GM18498 (cell line): ENCODE measurements around the gene PPOX.
A peak's percentile ranks its signal among the peaks of the same experiment; 100 is the strongest.

Source experiments
- ATAC-seq: cut with Tn5 transposase; IDR thresholded peaks from one replicate; pipeline ENCODE4 v1.9.1; 2021; ENCODE audit warnings: mild to moderate bottlenecking, moderate library complexity; ENCODE audit not compliant: unreplicated experiment

Gene PPOX

GRCh38 chr1:161175771-161176453 lies 9.7 kb downstream of the PPOX start:
- no peak for ATAC-seq

- ATAC-seq: no peak
Measured at GRCh38 chr1:161176468-161177111, 10.4 kb downstream of the PPOX start.

GRCh38 chr1:161177112-161177935 lies 11.1 kb downstream of the PPOX start, which contains the start of gene B4GALT3:
B4GALT3 (minus strand) TSS chr1:161177507; CDS start chr1:161176060, 1,447 bp downstream.
- ATAC-seq: peak; percentile 82

- ATAC-seq: no peak
Measured at GRCh38 chr1:161177936-161178244, 11.7 kb downstream of the PPOX start.

GRCh38 chr1:161179698-161180097 lies 13.5 kb downstream of the PPOX start:
- no peak for ATAC-seq

GRCh38 chr1:161180639-161181038 lies 14.4 kb downstream of the PPOX start:
- ATAC-seq: no peak

GRCh38 chr1:161182214-161182613 lies 16.0 kb downstream of the PPOX start:
- ATAC-seq: peak; percentile 44

GRCh38 chr1:161185282-161185682 lies 19.1 kb downstream of the PPOX start:
- peak; percentile 64 for ATAC-seq

- ATAC-seq: peak; percentile 28
Measured at GRCh38 chr1:161185732-161186311, 19.6 kb downstream of the PPOX start.

GRCh38 chr1:161187311-161187710 lies 21.1 kb downstream of the PPOX start:
- ATAC-seq: no peak

- ATAC-seq: no peak
Measured at GRCh38 chr1:161188381-161188780, 22.2 kb downstream of the PPOX start.

GRCh38 chr1:161189036-161189435 lies 22.8 kb downstream of the PPOX start:
- no peak for ATAC-seq

GRCh38 chr1:161190962-161191521 lies 24.8 kb downstream of the PPOX start:
- no peak for ATAC-seq

GRCh38 chr1:161191971-161192370 lies 25.7 kb downstream of the PPOX start:
- no peak for ATAC-seq

GRCh38 chr1:161192476-161193465 lies 26.5 kb downstream of the PPOX start:
- ATAC-seq: peak; percentile 76

- no peak for ATAC-seq
Measured at GRCh38 chr1:161193561-161194235, 27.5 kb downstream of the PPOX start.

- ATAC-seq: peak; percentile 52
Measured at GRCh38 chr1:161195171-161195570, 28.9 kb downstream of the PPOX start.

GRCh38 chr1:161196111-161196510 lies 29.9 kb downstream of the PPOX start:
- ATAC-seq: no peak
